ENCODE data around the gene SEMA3D.

- TF ChIP-seq CTCF (IDR thresholded peaks at IDR 0.05; ENCODE audit: insufficient read depth, low read depth, low read length) (no peak), EZH2 (IDR thresholded peaks at IDR 0.05; ENCODE audit: insufficient read depth, low read length) (no peak)
Observed at GRCh38 chr7:85095366-85095765, 91.5 kb downstream of the SEMA3D start.
